ENCODE data around the gene RNASE8.

RNASE8 gene

GRCh38 chr14:21078726-21079125, 21.1 kb downstream of the RNASE8 start:
- no peaks in the 10 kb centered on the region for H3K27me3 ChIP-seq (replicated peaks; ENCODE audit: control insufficient read depth, insufficient read depth, low read length)
- H3K4me3 ChIP-seq (replicated peaks; ENCODE audit: low read depth, low read length) = no peak overlapping the region
- no peaks in the 10 kb centered on the region for H3K36me3 ChIP-seq (ENCODE audit: control insufficient read depth, insufficient read depth, low read length)
- TF ChIP-seq, protein P1, sequence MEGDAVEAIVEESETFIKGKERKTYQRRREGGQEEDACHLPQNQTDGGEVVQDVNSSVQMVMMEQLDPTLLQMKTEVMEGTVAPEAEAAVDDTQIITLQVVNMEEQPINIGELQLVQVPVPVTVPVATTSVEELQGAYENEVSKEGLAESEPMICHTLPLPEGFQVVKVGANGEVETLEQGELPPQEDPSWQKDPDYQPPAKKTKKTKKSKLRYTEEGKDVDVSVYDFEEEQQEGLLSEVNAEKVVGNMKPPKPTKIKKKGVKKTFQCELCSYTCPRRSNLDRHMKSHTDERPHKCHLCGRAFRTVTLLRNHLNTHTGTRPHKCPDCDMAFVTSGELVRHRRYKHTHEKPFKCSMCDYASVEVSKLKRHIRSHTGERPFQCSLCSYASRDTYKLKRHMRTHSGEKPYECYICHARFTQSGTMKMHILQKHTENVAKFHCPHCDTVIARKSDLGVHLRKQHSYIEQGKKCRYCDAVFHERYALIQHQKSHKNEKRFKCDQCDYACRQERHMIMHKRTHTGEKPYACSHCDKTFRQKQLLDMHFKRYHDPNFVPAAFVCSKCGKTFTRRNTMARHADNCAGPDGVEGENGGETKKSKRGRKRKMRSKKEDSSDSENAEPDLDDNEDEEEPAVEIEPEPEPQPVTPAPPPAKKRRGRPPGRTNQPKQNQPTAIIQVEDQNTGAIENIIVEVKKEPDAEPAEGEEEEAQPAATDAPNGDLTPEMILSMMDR (IDR thresholded peaks at IDR 0.05; ENCODE audit: insufficient read depth, low read length, poor library complexity, severe bottlenecking) = no peak
- DNase-seq (ENCODE audit: extremely low read depth, insufficient read length) = no peak

DNA sequence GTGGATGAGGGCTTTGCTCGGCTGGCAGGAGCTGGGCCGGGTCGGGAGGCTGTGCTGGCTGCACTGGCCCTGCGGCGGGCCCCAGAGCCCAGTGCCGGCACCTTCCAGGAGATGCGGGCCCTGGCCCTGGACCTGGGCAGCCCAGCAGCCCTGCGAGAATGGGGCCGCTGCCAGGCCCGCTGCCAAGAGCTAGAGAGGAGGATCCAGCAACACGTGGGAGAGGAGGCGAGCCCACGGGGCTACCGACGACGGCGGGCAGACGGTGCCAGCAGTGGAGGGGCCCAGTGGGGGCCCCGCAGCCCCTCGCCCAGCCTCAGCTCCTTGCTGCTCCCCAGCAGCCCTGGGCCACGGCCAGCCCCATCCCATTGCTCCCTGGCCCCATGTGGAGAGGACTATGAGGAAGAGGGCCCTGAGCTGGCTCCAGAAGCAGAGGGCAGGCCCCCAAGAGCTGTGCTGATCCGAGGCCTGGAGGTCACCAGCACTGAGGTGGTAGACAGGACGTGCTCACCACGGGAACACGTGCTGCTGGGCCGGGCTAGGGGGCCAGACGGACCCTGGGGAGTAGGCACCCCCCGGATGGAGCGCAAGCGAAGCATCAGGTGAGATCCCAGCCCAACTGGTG, 24.0 kb downstream of the RNASE8 start:
- TF ChIP-seq, protein P1 (IDR thresholded peaks at IDR 0.05; ENCODE audit: insufficient read depth, low read length, poor library complexity, severe bottlenecking) = no peak
- Histone ChIP-seq H3K36me3 (ENCODE audit: control insufficient read depth, insufficient read depth, low read length) (no peaks in the 10 kb centered on the region), H3K4me3 (replicated peaks; ENCODE audit: low read depth, low read length) (no peak overlapping the region), H3K27me3 (replicated peaks; ENCODE audit: control insufficient read depth, insufficient read depth, low read length) (no peaks in the 10 kb centered on the region)
- no peak for DNase-seq (ENCODE audit: extremely low read depth, insufficient read length)

DNA sequence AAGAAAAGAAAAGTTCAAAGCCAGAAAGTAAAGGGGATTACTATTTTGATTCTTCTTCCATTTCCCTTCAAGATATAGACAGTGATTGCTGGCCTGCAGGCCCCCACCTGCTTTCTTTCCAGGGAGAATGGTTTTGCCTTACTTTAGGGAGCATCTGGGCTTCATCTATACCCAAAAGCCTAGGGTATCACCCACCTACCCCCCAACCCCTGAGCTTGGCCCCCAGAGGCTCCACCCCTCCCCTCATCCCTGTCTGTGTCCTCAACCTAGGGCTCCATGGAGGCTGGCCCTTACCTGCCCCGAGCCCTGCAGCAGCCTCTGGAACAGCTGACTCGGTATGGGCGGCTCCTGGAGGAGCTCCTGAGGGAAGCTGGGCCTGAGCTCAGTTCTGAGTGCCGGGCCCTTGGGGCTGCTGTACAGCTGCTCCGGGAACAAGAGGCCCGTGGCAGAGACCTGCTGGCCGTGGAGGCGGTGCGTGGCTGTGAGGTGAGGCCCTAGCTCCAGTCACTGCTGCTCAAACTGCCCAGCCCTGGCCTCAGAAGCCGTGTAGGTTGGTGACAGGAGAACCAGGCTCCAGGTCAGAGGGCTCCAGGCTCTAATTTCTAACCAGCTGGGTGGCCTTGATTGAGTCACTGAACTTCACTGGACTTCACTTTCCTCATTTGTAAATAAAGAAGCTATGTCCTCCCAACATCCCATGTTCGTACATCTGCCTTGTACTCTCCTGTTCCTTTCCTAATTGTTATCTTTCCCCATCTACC, 26.1 kb downstream of the RNASE8 start:
- H3K27me3 ChIP-seq (replicated peaks; ENCODE audit: control insufficient read depth, insufficient read depth, low read length) = no peaks in the 10 kb centered on the region
- H3K36me3 ChIP-seq (ENCODE audit: control insufficient read depth, insufficient read depth, low read length) = no peaks in the 10 kb centered on the region
- TF ChIP-seq, protein P1 (IDR thresholded peaks at IDR 0.05; ENCODE audit: insufficient read depth, low read length, poor library complexity, severe bottlenecking) = no peak
- DNase-seq (ENCODE audit: extremely low read depth, insufficient read length) = no peak
- H3K4me3 ChIP-seq (replicated peaks; ENCODE audit: low read depth, low read length) = no peak overlapping the region

GRCh38 chr14:21084396-21084795, 26.8 kb downstream of the RNASE8 start:
- Histone ChIP-seq H3K4me3 (replicated peaks; ENCODE audit: low read depth, low read length) (no peak overlapping the region), H3K27me3 (replicated peaks; ENCODE audit: control insufficient read depth, insufficient read depth, low read length) (no peaks in the 10 kb centered on the region), H3K36me3 (ENCODE audit: control insufficient read depth, insufficient read depth, low read length) (no peaks in the 10 kb centered on the region)
- TF ChIP-seq, protein P1 (IDR thresholded peaks at IDR 0.05; ENCODE audit: insufficient read depth, low read length, poor library complexity, severe bottlenecking) = no peak
- DNase-seq (ENCODE audit: extremely low read depth, insufficient read length) = no peak

- H3K36me3 ChIP-seq (ENCODE audit: control insufficient read depth, insufficient read depth, low read length) = no peaks in the 10 kb centered on the region
- H3K4me3 ChIP-seq (replicated peaks; ENCODE audit: low read depth, low read length) = no peak overlapping the region
- no peaks in the 10 kb centered on the region for H3K27me3 ChIP-seq (replicated peaks; ENCODE audit: control insufficient read depth, insufficient read depth, low read length)
- DNase-seq (ENCODE audit: extremely low read depth, insufficient read length) = no peak
- TF ChIP-seq, protein P1 (IDR thresholded peaks at IDR 0.05; ENCODE audit: insufficient read depth, low read length, poor library complexity, severe bottlenecking) = no peak
Measured at GRCh38 chr14:21084998-21085853, 27.6 kb downstream of the RNASE8 start.
